ENCODE results near the gene KCNN2.

GRCh38 chr5:114419067-114419388 is 57.2 kb downstream of the KCNN2 start:
- TF ChIP-seq CHD2 (IDR thresholded peaks at IDR 0.05; ENCODE audit: borderline replicate concordance, low read depth, low read length) (no peak), CTCF (IDR thresholded peaks at IDR 0.05 in 2 of 3, conservative IDR thresholded peaks at IDR 0.05 in 1 of 3; ENCODE audit: control insufficient read depth in 2 of 3, extremely low read depth in 1 of 3, insufficient read depth in 1 of 3, low read depth in 3 of 3, low read length in 3 of 3) (no peak), YY1 (IDR thresholded peaks at IDR 0.05; ENCODE audit: low read depth, low read length) (no peak), ZBED1 (IDR thresholded peaks at IDR 0.05; ENCODE audit: borderline replicate concordance) (no peak), EZH2 (IDR thresholded peaks at IDR 0.05; ENCODE audit: borderline replicate concordance, control insufficient read depth, low read depth, low read length) (no peak), POLR2AphosphoS5 (IDR thresholded peaks at IDR 0.05; ENCODE audit: low read length) (no peak), E2F4 (IDR thresholded peaks at IDR 0.05; ENCODE audit: low read depth, low read length) (no peak), LARP7 (IDR thresholded peaks at IDR 0.05) (no peak), ESRRA (IDR thresholded peaks at IDR 0.05; ENCODE audit: low read length) (no peak), KDM1A (IDR thresholded peaks at IDR 0.05; ENCODE audit: borderline replicate concordance) (no peak), POLR2A (IDR thresholded peaks at IDR 0.05; ENCODE audit: low read depth, low read length) (no peak), SMARCA5 (IDR thresholded peaks at IDR 0.05) (no peak)
- TF ChIP-seq, protein P1, sequence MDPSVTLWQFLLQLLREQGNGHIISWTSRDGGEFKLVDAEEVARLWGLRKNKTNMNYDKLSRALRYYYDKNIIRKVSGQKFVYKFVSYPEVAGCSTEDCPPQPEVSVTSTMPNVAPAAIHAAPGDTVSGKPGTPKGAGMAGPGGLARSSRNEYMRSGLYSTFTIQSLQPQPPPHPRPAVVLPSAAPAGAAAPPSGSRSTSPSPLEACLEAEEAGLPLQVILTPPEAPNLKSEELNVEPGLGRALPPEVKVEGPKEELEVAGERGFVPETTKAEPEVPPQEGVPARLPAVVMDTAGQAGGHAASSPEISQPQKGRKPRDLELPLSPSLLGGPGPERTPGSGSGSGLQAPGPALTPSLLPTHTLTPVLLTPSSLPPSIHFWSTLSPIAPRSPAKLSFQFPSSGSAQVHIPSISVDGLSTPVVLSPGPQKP (IDR thresholded peaks at IDR 0.05; ENCODE audit: low read depth, low read length) = no peak
- TF ChIP-seq, protein P2, sequence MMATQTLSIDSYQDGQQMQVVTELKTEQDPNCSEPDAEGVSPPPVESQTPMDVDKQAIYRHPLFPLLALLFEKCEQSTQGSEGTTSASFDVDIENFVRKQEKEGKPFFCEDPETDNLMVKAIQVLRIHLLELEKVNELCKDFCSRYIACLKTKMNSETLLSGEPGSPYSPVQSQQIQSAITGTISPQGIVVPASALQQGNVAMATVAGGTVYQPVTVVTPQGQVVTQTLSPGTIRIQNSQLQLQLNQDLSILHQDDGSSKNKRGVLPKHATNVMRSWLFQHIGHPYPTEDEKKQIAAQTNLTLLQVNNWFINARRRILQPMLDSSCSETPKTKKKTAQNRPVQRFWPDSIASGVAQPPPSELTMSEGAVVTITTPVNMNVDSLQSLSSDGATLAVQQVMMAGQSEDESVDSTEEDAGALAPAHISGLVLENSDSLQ (IDR thresholded peaks at IDR 0.05) = no peak
